Activated T-cell treated with anti-CD3 and anti-CD28 coated beads for 48 hours (primary cell): ENCODE results near the gene CNIH4.
"Not testable (repeated sequence)": the region's sequence is repeated elsewhere in the genome, so short reads cannot be mapped to it uniquely, and the experiment has no call there.

ENCODE experiments used
- DNase-seq: peaks from one replicate; pipeline ENCODE4 v3.0.0-alpha.2; 2020; ENCODE audit warnings: low read depth

Gene CNIH4

GRCh38 chr1:224356685-224357625, at the start of gene CNIH4:
TSS of gene CNIH4 (plus strand) at chr1:224356879. CDS start at chr1:224356925, 46 bp downstream.
- peak; percentile 86 for DNase-seq

GRCh38 chr1:224308064-224308463, 48.6 kb upstream of the CNIH4 start:
- DNase-seq = no peak

- not testable (repeated sequence) for DNase-seq
Observed at GRCh38 chr1:224311503-224311902, 45.2 kb upstream of the CNIH4 start.

GRCh38 chr1:224312025-224312424, 44.7 kb upstream of the CNIH4 start:
- DNase-seq = no peak

- no peak for DNase-seq
Observed at GRCh38 chr1:224317383-224318045, 39.2 kb upstream of the CNIH4 start.

- DNase-seq = no peak
Observed at GRCh38 chr1:224321706-224322105, 35.0 kb upstream of the CNIH4 start.

- no peak for DNase-seq
Observed at GRCh38 chr1:224325959-224326358, 30.7 kb upstream of the CNIH4 start.

GRCh38 chr1:224328644-224329043, 28.0 kb upstream of the CNIH4 start:
- DNase-seq = no peak

GRCh38 chr1:224329484-224329841, 27.2 kb upstream of the CNIH4 start:
- DNase-seq = no peak

- peak; percentile 77 for DNase-seq
Observed at GRCh38 chr1:224329842-224330753, 26.6 kb upstream of the CNIH4 start, which contains the start of gene NVL. TSS of gene NVL (minus strand) at chr1:224330172. CDS start at chr1:224330127, 45 bp downstream.

- no peak for DNase-seq
Observed at GRCh38 chr1:224331326-224331725, 25.4 kb upstream of the CNIH4 start.

GRCh38 chr1:224331824-224332223, 24.9 kb upstream of the CNIH4 start:
- DNase-seq = no peak

- DNase-seq = no peak
Observed at GRCh38 chr1:224333309-224333926, 23.3 kb upstream of the CNIH4 start.

GRCh38 chr1:224333939-224334786, 22.5 kb upstream of the CNIH4 start:
- no peak for DNase-seq

GRCh38 chr1:224338150-224338838, 18.4 kb upstream of the CNIH4 start:
- no peak for DNase-seq

- DNase-seq = no peak
Observed at GRCh38 chr1:224339442-224340033, 17.1 kb upstream of the CNIH4 start.

GRCh38 chr1:224340453-224341384, 16.0 kb upstream of the CNIH4 start:
- DNase-seq = peak; percentile 19

- DNase-seq = no peak
Observed at GRCh38 chr1:224343679-224344078, 13.0 kb upstream of the CNIH4 start.

- DNase-seq = no peak
Observed at GRCh38 chr1:224348137-224348536, 8.5 kb upstream of the CNIH4 start.
